SU-DHL-6 (cell line): ENCODE results near the gene CRYZL1.

ENCODE experiments used
- EZH2phosphoT487 ChIP-seq: fragments of 200-600 bp; sonication (generic), shearing (Covaris generic); conservative IDR thresholded peaks from 2 replicates; pipeline ENCODE4 v1.6.1; 2018; ENCODE audit warnings: mild to moderate bottlenecking, antibody characterized with exemption, low read length, moderate library complexity, mixed read lengths
- TF ChIP-seq, protein P1 (sequence below): fragments of 200-600 bp; sonication (generic); IDR thresholded peaks from one replicate; pipeline ENCODE4 v1.5.1; 2017; ENCODE audit warnings: antibody characterized with exemption, mild to moderate bottlenecking, low read length, moderate library complexity; ENCODE audit not compliant: insufficient read depth, poor library complexity, severe bottlenecking

DNA sequence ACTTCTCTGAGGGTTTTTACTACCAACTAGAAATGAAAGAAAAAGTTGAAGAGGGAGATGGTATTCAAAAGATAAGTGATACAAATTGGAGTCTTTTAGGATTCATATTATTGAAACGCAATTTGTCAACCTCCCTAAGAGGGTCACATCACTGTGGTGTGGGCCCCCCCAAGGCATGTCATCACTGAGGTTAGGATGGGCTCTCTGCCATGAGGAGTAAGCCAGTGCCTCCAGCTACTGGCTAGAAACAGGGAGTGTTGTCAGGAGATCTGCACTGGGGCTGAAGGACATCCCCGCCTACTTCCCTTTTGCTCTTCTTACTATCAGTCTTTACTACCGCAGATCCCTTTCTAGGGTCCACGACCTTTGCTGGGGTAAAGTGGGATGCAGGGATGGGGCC, 26.6 kb upstream of the CRYZL1 start:
- TF ChIP-seq, protein P1, sequence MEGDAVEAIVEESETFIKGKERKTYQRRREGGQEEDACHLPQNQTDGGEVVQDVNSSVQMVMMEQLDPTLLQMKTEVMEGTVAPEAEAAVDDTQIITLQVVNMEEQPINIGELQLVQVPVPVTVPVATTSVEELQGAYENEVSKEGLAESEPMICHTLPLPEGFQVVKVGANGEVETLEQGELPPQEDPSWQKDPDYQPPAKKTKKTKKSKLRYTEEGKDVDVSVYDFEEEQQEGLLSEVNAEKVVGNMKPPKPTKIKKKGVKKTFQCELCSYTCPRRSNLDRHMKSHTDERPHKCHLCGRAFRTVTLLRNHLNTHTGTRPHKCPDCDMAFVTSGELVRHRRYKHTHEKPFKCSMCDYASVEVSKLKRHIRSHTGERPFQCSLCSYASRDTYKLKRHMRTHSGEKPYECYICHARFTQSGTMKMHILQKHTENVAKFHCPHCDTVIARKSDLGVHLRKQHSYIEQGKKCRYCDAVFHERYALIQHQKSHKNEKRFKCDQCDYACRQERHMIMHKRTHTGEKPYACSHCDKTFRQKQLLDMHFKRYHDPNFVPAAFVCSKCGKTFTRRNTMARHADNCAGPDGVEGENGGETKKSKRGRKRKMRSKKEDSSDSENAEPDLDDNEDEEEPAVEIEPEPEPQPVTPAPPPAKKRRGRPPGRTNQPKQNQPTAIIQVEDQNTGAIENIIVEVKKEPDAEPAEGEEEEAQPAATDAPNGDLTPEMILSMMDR: no peak
- no peak for TF ChIP-seq EZH2phosphoT487
